Endothelial cell of umbilical vein (primary cell): Measurements from ENCODE around the gene FNIP1. TPM values are rescaled to one million over a fixed set of nuclear protein-coding genes. Genes with fewer than 3 reads are reported as not detected.

Experiments used
- BruUV-seq: library from RNA; stranded (reverse); fragments of 400-500 nt; replicated peaks from 2 replicates; lab custom pipeline; 2021; lab: Mats Ljungman, UMichigan
- CTCF ChIA-PET: fragments of 300-600, 350-600 bp; sonication (Branson Sonifier 250); formaldehyde crosslinking; loops from one replicate; lab custom pipeline; 2021; ENCODE audit warnings: antibody characterized with exemption, inconsistent platforms; lab: Charles Lee
- POLR2A ChIA-PET: fragments of 300-600, 350-600 bp; sonication (Branson Sonifier 250); formaldehyde crosslinking; loops from one replicate; lab custom pipeline; 2021; ENCODE audit warnings: antibody characterized with exemption, inconsistent platforms; lab: Charles Lee
- DNase-seq: peaks from one replicate; pipeline ENCODE4 v3.0.0-alpha.2; 2011; ENCODE audit warnings: low read depth, low spot score
- FAIRE-seq: peaks from 2 replicates; lab custom pipeline; 2011; peaks lifted over from hg19 to GRCh38; lab: Jason Lieb, UNC
- H2AFZ ChIP-seq: 2 replicates; pipeline ENCODE4 v1.6.0; 2012; ENCODE audit warnings: low read depth, low read length, control low read depth, inconsistent platforms
- H3K27ac ChIP-seq: 2 replicates; pipeline ENCODE4 v1.5.1; 2011; ENCODE audit warnings: low read depth, mild to moderate bottlenecking, control low read depth, low read length, moderate library complexity; ENCODE audit not compliant: insufficient read depth
- H3K27me3 ChIP-seq, 2 experiments: 2 replicates each; pipeline versions ENCODE4 v1.6.0 to v1.6.1; 2011; ENCODE audit warnings: low read length in 2 of 2, mixed read lengths in 1 of 2; ENCODE audit not compliant: control insufficient read depth in 2 of 2, insufficient read depth in 2 of 2
- H3K36me3 ChIP-seq, 2 experiments: 2 replicates in 1 of 2; 3 replicates in 1 of 2; pipeline ENCODE4 v1.5.1; 2011; ENCODE audit warnings: low read length in 2 of 2, mild to moderate bottlenecking in 1 of 2, moderate library complexity in 1 of 2; ENCODE audit not compliant: control insufficient read depth in 2 of 2, insufficient read depth in 2 of 2; ENCODE audit errors: extremely low read depth in 1 of 2
- H3K4me1 ChIP-seq: 3 replicates; pipeline ENCODE4 v1.5.1; 2011; ENCODE audit warnings: mild to moderate bottlenecking, low read length; ENCODE audit not compliant: control insufficient read depth, insufficient read depth; ENCODE audit errors: extremely low read depth
- H3K4me2 ChIP-seq: 2 replicates; pipeline ENCODE4 v1.6.1; 2011; ENCODE audit warnings: low read length, control low read depth, mixed read lengths; ENCODE audit not compliant: insufficient read depth
- H3K4me3 ChIP-seq, 3 experiments: fragments of 200-600 bp in 1 of 3; sonication (generic), shearing (Covaris generic) in 1 of 3; replicated peaks in 1 of 3; 2 replicates each; pipeline ENCODE4 v1.5.1; 2011 to 2016; ENCODE audit warnings: control low read depth in 3 of 3, low read length in 3 of 3, mild to moderate bottlenecking in 2 of 3, inconsistent platforms in 1 of 3, low read depth in 1 of 3, moderate library complexity in 1 of 3; ENCODE audit not compliant: insufficient read depth in 1 of 3
- H3K79me2 ChIP-seq: 2 replicates; pipeline ENCODE4 v1.6.0; 2012; ENCODE audit warnings: low read length, inconsistent platforms; ENCODE audit not compliant: control insufficient read depth, insufficient read depth
- H3K9ac ChIP-seq: replicated peaks from 2 replicates; pipeline ENCODE3; 2011; ENCODE audit warnings: low read length, control low read depth; ENCODE audit not compliant: insufficient read depth; ENCODE audit errors: extremely low read depth
- H3K9me1 ChIP-seq: replicated peaks from 3 replicates; pipeline ENCODE4 v1.6.0; 2011; ENCODE audit warnings: mild to moderate bottlenecking, low read length; ENCODE audit not compliant: control insufficient read depth, insufficient read depth; ENCODE audit errors: extremely low read depth
- H3K9me3 ChIP-seq: replicated peaks from 2 replicates; pipeline ENCODE4 v1.5.1; 2012; ENCODE audit warnings: low read length, inconsistent platforms; ENCODE audit not compliant: control insufficient read depth, insufficient read depth
- H4K20me1 ChIP-seq: replicated peaks from 2 replicates; pipeline ENCODE3; 2011; ENCODE audit warnings: mild to moderate bottlenecking, low read length; ENCODE audit not compliant: control insufficient read depth, insufficient read depth; ENCODE audit errors: extremely low read depth
- CTCF ChIP-seq, 2 donors: IDR thresholded peaks; 1 replicate in 1 of 2; 2 replicates in 1 of 2; pipeline ENCODE4 v1.5.1; 2011; ENCODE audit warnings: low read length in 2 of 2, mild to moderate bottlenecking in 2 of 2, moderate library complexity in 2 of 2, control low read depth in 1 of 2, inconsistent platforms in 1 of 2, low read depth in 1 of 2; ENCODE audit not compliant: insufficient read depth in 1 of 2; ENCODE audit errors: extremely low read depth in 1 of 2
- EZH2 ChIP-seq: IDR thresholded peaks from 2 replicates; pipeline ENCODE4 v1.6.1; 2012; ENCODE audit warnings: borderline replicate concordance, low read depth, mild to moderate bottlenecking, moderate library complexity, low read length, inconsistent platforms; ENCODE audit not compliant: severe bottlenecking
- FOS ChIP-seq: IDR thresholded peaks from 2 replicates; pipeline ENCODE4 v1.6.1; 2011; ENCODE audit warnings: mild to moderate bottlenecking, low read length, moderate library complexity, borderline replicate concordance; ENCODE audit not compliant: insufficient read depth
- GATA2 ChIP-seq: IDR thresholded peaks from 2 replicates; pipeline ENCODE4 v1.7.0; 2011; ENCODE audit warnings: low read depth, mild to moderate bottlenecking, moderate library complexity, mixed read lengths, low read length; ENCODE audit not compliant: insufficient read length, insufficient read depth
- JUN ChIP-seq: IDR thresholded peaks from 2 replicates; pipeline ENCODE4 v1.6.1; 2011; ENCODE audit warnings: borderline replicate concordance, low read depth; ENCODE audit not compliant: insufficient read length, insufficient read depth
- MAX ChIP-seq: IDR thresholded peaks from 2 replicates; pipeline ENCODE4 v1.6.1; 2011; ENCODE audit not compliant: insufficient read depth, insufficient read length
- MYC ChIP-seq: IDR thresholded peaks from one replicate; pipeline ENCODE4 v1.6.1; 2011; ENCODE audit warnings: mild to moderate bottlenecking, low read depth, low read length
- POLR2A ChIP-seq: IDR thresholded peaks from 2 replicates; pipeline ENCODE4 v1.6.1; 2012; ENCODE audit warnings: low read depth, mild to moderate bottlenecking, control low read depth, low read length
- POLR2AphosphoS5 ChIP-seq: IDR thresholded peaks from 2 replicates; pipeline ENCODE4 v1.6.1; 2012; ENCODE audit warnings: low read depth, mild to moderate bottlenecking, control low read depth, low read length, moderate library complexity; ENCODE audit not compliant: insufficient read depth
- dilution Hi-C: fragments of 300-500 bp; cut with MboI; formaldehyde crosslinking; loops from one replicate; pipeline ENCODE4 v1.15.0; 2019; ENCODE audit warnings: low sequenced_read_pairs; ENCODE audit not compliant: extremely low pct_ligation_motif_present
- intact Hi-C: fragments of 100-400 bp; cut with micrococcal nuclease; formaldehyde crosslinking; loops from one replicate; pipeline ENCODE4 v1.10.0; 2022
- polyA plus RNA-seq, 4 experiments: library from polyadenylated mRNA; depleted of rRNA in 3 of 4; stranded (reverse) in 3 of 4; unstranded in 1 of 4; fragments of >200 nt; gene quantifications; 2 replicates each; pipeline versions ENCODE4 v1.2.1 to v1.2.3, GENCODE V29; 2011 to 2012; ENCODE audit warnings: missing spikeins in 1 of 4
- total RNA-seq: library from RNA; stranded (reverse); gene quantifications from 2 replicates; pipeline ENCODE4 v1.2.3, GENCODE V29; 2021

FNIP1 gene
- total and polyA plus RNA-seq, 2 donors (not counting 3 experiments of a cell fraction or from before 2014, with no cell fraction given): 5.9 to 27.3 TPM

DNA sequence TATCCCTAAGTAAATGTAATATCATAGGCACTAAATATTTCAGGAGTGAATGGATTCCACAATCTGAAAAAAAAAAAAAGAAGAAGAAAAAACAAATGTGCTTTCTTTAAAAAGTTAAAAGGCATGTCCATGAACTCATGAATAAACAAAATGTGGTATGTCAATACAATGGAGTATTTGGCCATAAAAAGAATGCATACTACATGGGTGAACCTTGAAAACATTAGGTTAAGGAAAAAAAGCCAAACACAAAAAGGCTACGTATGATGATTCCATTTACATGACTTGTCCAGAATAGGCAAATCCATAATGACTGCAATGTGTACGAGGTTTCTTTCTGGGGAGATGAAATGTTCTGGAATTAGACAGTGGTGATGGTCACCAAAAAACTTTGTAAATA is 45.3 kb downstream of the FNIP1 start:
- Histone ChIP-seq H3K9me3 (no peaks in the 10 kb centered on the region), H3K4me2 (no peak overlapping the region), H4K20me1 (no peaks in the 10 kb centered on the region), H2AFZ (no peak overlapping the region), H3K79me2 (peaks cover 76% of the 10 kb centered on the region), H3K4me1 (peaks cover 4% of the 10 kb centered on the region), H3K27ac (no peak overlapping the region), H3K27me3 (no peaks in the 10 kb centered on the region), H3K9me1 (no peaks in the 10 kb centered on the region), H3K9ac (no peak overlapping the region), H3K4me3 (no peak overlapping the region), H3K36me3 (no peaks in the 10 kb centered on the region)
- intact Hi-C loops (no loop called here), dilution Hi-C loops (no loop called here)
- CTCF ChIA-PET: interaction anchor here (1.1 kb wide), 1 partner anchor 162 kb away, joined by 3 read pairs; no protein-coding TSS in a partner anchor
- POLR2A ChIA-PET: no interaction called here
- FAIRE-seq (no peak), DNase-seq (no peak)
- no TSS peak for BruUV-seq
- no peak for TF ChIP-seq GATA2
- TF ChIP-seq CTCF (IDR thresholded peaks at IDR 0.05; ENCODE audit: extremely low read depth in 1 of 2, insufficient read depth in 1 of 2, low read depth in 1 of 2, low read length in 2 of 2): no peak
- no peak for TF ChIP-seq JUN

DNA sequence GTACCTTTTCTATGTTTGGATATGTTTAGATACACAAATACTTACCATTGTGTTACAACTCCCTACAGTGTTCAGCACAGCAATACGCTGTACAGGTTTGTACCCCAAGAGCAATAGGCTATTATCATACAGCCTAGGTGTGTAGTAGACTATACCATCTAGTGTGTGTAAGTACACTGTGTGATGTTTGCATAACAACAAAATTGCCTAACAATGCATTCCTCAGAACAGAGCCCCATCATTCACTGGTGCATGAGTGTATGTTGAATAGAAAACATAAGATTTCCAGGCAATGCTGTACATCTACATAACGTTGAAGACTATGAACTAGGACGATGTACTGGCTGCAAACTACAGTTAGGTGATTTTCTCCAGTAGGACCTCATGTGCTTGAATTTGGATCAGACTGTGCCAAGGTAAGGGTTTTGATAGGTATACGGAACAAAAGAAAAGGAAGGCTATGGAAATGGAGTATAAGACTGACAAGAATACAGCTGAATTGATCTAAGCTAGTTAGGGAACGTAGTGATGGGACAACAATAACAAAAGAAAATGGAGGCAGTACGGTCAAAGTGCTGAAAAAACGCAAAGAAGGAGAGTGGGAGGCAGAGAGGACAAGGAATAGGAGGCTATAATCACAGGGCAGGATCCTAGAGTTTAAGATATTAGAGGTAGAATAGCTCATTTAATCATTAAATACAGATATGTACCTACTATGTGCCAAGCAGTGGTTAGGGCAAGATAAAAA is 46.9 kb downstream of the FNIP1 start:
- no peak overlapping the region for H3K27ac ChIP-seq
- no peaks in the 10 kb centered on the region for H3K9me1 ChIP-seq
- POLR2A ChIA-PET: no interaction called here
- H3K4me2 ChIP-seq: no peak overlapping the region
- CTCF ChIA-PET: no interaction called here
- H4K20me1 ChIP-seq: no peaks in the 10 kb centered on the region
- dilution Hi-C loops: no loop called here
- H3K9me3 ChIP-seq: no peaks in the 10 kb centered on the region
- H3K27me3 ChIP-seq: no peaks in the 10 kb centered on the region
- H3K4me1 ChIP-seq: peaks cover 4% of the 10 kb centered on the region
- TF ChIP-seq POLR2A (no peak), MYC (no peak), MAX (no peak), JUN (no peak), CTCF (IDR thresholded peaks at IDR 0.05; ENCODE audit: extremely low read depth in 1 of 2, insufficient read depth in 1 of 2, low read depth in 1 of 2, low read length in 2 of 2) (no peak), POLR2AphosphoS5 (no peak), GATA2 (no peak), EZH2 (no peak), FOS (no peak)
- no peak overlapping the region for H3K4me3 ChIP-seq
- BruUV-seq: no TSS peak
- H3K36me3 ChIP-seq: no peaks in the 10 kb centered on the region
- H2AFZ ChIP-seq: no peak overlapping the region
- no peak for FAIRE-seq
- intact Hi-C loops: no loop called here
- peaks cover 79% of the 10 kb centered on the region for H3K79me2 ChIP-seq
- DNase-seq: no peak
- H3K9ac ChIP-seq: no peak overlapping the region
